GM20431 (cell line): ENCODE data around the gene SCD.

Experiments used
- in situ Hi-C: fragments of 300-500 bp; cut with MseI, MboI; formaldehyde crosslinking; loops from one replicate; pipeline ENCODE4 v1.15.0; 2020; ENCODE audit warnings: low sequenced_read_pairs; ENCODE audit not compliant: unreplicated experiment

SCD gene

GRCh38 chr10:100382553-100382952 is 35.5 kb downstream of the SCD start:
- in situ Hi-C loops: no loop called here

GRCh38 chr10:100383251-100383650 is 36.2 kb downstream of the SCD start:
- in situ Hi-C loops: no loop called here

GRCh38 chr10:100391163-100392002 is 44.4 kb downstream of the SCD start:
- in situ Hi-C loops: no loop called here

GRCh38 chr10:100392686-100393003 is 45.6 kb downstream of the SCD start:
- in situ Hi-C loops: no loop called here

GRCh38 chr10:100395626-100396025 is 48.6 kb downstream of the SCD start:
- in situ Hi-C loops: no loop called here

GRCh38 chr10:100396605-100397004 is 49.6 kb downstream of the SCD start:
- in situ Hi-C loops: no loop called here

- in situ Hi-C loops: no loop called here
Measured at GRCh38 chr10:100401631-100402328, 54.7 kb downstream of the SCD start.

GRCh38 chr10:100403734-100404133 is 56.7 kb downstream of the SCD start:
- in situ Hi-C loops: no loop called here

GRCh38 chr10:100413173-100413572 is 66.1 kb downstream of the SCD start:
- in situ Hi-C loops: no loop called here
